ENCODE results near the gene DOK6.
"Not testable (repeated sequence)": the region's sequence is repeated elsewhere in the genome, so short reads cannot be mapped to it uniquely, and the experiment has no call there.

Gene DOK6

DNA sequence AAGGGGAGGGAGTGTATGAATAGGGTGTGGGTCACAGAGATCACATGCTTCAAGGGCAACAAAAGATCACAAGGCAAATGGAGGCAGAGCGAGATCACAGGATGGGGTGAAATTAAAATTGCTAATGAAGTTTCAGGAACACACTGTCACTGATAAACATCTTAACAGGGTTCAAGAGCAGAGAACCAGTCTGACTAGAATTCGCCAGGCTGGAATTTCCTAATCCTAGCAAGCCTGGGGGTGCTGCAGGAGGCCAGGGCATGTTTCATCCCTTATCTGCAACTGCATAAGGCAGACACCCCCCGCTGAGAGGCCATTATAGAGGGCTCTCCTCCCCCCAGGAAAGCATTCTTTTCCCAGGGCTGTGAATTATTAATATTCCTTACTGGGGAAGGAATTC lies 478.4 kb downstream of the DOK6 start:
- FAIRE-seq: not testable (repeated sequence)

DNA sequence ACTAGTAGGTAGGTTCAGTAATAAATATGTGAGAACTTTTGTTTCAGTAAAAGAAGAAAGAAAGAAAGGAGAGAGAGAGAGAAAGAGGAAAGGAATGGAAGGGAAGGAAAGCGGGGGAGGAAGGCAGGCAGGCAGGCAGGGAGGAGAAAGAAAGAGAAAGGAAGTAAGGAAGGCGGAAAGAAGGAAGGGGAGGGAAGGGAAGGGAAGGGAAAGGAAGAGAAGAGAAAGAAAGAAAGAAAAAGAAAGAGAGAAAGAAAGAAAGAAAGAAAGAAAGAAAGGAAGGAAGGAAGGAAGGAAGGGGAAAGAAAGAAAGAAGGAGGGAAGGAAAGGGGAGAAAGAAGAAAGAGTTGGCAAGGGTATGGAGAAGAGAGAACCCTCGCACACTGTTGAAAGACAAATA lies 479.4 kb downstream of the DOK6 start:
- no peak for FAIRE-seq

DNA sequence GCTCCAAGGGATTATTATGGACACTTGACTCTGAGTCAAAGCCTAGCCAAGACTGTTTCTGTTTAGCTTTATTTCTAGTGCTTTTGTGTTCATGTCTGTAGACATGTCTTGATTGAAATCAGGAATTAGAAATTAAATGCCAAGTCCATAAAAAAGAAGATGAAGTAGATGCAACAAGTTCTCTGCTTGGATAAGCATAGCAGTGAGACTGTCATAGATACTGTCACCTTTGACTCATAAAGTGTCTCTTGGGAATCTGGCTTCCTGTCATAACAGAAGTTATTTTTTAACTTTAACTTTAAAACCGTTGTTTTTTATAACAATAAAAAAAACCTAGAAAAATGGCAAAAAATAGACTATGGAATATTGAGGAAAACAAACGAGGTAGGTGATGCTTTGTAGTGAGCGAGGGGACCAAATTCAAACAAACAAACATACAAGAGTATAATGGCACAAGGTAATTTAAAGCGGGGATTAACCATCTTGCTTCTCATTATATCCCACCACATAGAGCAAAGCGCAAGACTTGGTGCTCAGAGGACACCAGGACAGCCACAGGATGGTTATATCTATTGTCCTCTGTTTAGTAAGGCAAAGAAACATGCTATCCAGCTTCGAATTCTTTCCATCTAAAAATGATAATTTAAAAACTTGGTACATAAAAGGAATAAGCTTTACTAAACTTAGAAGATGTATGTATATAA lies 482.4 kb downstream of the DOK6 start:
- FAIRE-seq: no peak

DNA sequence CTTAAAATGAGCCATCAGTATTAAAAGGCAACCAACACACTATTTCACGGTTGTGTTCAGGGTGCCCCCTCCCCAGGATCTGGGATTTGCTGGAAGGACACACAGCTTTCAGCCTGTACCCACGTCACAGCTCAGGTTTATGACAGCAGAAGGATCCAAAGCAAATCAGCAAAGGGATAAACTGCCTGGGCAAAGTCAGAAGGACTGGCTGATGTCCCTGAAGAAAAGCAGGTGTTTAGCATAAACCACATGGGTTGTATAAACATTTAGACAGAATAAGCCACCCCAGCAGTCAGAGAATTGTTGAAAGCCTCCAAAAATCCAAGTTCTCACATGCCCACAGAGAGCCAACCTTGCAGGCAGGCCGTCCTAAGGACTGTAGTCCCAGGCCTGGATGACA lies 483.1 kb downstream of the DOK6 start:
- FAIRE-seq: no peak

DNA sequence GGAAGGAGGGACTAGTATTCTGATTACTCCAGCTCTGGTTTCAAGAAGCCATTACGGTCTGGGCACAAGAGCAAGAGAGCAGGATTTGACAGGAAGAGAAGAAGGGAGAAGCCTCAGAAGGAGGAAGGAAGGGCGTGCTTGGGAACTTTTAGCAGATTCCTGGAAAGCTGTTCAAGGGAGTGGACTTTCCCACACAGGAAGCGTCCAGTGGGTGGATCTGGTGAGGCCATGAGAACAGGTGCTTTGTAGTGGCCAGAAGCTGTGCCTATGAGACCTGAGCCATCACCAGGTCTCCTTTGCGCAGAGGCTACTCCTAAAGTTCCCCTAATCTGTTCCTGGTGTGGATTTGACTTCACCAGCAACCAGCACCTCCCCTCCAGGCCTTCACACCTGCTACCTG lies 484.7 kb downstream of the DOK6 start:
- FAIRE-seq: no peak

DNA sequence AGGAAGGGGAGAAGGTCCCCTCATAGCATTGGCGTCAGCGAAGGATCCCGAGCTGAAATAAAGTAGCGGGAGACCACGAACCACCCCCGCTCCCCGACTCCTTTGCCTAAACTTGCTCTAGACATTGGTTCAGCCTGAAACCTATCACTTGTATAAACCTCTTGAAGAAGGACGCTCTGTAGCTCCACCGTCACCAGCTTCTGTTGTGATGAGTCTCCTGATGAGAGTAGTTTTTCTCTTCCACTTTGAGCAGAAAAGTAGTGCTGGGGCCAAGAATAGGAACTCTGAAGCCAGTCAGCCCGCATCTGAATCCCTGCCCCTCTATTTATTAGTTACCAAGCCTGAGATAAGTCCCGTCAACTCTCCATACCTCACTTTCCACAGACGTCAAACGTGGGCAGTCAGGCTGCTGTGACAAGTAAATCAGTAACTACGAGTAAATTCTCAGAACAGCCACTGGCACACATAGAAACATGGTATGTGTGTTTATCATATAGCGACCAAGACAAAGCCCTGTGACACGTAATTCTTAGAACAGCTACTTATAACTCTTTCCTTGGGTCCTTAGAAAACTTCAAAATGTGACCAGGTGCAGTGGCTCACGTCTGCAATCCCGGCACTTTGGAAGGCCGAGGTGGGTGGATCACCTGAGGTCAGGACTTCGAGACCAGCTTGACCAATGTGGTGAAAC lies 485.3 kb downstream of the DOK6 start:
- no peak for FAIRE-seq

DNA sequence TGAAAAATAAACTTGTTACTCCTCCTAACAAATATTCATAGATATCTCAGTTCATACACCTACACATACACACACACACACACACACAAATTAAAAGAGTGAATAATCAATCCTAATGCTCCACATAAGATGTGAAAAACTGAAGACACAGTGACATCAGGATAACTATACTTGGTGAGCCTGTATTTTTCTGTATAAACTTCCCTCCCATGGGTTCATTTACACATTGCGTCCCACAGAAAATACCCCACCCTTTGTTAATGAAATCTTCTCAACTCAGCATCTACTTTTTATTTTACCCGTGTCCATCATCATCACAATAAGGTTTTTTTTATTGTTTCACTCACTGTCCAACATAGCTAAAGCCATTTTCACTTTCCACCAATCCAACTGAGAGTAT lies 486.6 kb downstream of the DOK6 start:
- no peak for FAIRE-seq

DNA sequence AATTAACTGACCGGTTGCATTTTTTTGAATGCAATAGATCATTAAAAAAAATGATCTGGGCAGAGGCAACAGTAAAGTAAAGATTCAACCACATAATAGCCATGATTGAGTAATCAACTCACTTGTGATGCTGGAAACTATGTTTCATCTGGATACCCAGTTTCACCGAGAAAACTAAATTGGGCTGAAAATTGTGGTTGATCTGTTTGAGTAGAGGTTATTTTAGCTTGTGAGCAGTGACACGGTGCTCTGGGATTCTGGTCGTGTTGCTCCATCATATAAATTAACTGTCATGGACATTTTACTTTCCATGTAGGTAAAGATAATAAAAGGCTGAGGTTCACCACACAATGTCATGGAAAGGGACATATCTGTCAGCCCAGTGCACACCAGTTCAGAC lies 488.3 kb downstream of the DOK6 start:
- no peak for FAIRE-seq

DNA sequence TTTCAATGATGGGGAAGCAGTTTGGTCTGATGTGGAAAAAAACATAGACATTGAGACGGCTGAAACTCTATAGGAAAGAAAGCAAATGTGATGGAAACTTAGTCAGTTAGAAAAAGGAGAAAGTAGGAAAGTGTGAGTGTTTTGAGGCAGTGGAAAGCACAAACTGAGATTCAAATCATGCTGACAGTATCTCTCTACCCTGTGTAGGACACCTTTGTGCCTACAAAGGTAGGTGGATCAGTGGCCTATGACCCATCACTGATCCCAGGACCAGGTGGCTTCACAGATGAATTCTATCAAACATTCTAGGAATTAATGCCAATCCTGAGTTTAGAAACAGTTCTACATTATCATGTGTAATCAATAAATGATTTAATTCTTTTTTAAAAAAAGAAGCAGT lies 489.9 kb downstream of the DOK6 start:
- no peak for FAIRE-seq

DNA sequence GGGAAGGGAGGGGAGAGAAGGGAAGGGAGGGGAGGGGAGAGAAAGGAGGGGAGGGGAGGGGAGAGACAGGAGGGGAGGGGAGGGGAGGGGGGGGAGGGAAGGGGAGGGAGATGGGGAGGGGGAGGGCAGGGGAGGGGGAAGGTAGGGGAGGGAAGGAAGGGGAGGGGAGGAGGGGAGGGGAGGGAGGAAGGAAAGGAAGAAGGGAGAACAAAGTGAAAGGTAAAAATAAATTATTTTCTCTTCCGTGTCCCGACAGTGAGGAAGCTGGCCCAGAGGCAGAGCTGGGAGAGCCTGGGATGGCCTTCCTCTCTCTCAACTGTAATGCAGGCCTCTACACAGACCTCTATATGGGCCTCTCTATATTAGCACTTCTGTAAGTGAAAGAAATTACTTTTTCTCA lies 493.8 kb downstream of the DOK6 start:
- no peak for FAIRE-seq

DNA sequence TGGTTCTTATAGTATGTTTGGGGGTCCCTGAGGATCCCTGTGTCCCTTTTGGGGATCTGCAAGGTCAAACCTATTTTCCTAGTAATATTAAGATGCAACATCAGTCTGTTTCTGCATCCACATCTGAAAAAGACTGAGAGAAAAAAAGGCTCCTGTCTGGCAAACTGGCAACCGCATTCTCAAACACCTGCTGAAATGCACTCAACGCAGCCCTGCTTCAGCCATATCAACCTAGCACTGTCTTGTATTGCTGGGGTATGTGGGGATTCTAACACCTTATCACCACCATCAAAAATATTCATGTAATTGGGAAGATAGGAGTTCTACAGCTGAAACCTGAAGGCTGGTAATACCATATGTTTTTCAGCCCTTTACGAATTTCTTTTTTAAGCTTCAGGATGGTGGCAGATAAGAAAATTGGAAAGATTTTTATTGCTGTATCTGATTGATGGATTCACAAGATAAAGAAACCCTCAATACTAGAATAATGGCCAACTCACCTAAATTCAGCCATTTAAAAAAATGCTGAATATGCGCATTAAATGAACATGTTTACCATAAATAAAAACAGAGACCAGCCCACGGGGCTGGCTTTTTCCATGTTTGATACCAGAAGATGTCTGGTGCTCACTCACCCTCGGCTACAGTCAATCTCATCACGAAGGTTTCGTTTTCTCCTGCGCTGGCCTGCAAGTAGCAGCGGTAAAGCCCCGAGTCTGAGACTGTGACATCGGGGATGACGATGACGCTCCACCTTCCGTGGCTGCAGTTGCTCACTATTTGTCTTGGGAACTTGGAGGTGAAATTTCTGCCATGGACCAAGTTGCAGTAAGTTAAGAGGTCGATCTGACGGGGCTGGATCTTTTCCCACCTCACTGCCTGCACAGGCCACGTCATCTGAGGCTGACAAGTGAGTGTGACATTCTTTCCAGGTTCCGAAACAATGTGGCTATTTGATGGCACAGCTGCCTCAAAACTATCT lies 494.7 kb downstream of the DOK6 start:
- no peak for FAIRE-seq

DNA sequence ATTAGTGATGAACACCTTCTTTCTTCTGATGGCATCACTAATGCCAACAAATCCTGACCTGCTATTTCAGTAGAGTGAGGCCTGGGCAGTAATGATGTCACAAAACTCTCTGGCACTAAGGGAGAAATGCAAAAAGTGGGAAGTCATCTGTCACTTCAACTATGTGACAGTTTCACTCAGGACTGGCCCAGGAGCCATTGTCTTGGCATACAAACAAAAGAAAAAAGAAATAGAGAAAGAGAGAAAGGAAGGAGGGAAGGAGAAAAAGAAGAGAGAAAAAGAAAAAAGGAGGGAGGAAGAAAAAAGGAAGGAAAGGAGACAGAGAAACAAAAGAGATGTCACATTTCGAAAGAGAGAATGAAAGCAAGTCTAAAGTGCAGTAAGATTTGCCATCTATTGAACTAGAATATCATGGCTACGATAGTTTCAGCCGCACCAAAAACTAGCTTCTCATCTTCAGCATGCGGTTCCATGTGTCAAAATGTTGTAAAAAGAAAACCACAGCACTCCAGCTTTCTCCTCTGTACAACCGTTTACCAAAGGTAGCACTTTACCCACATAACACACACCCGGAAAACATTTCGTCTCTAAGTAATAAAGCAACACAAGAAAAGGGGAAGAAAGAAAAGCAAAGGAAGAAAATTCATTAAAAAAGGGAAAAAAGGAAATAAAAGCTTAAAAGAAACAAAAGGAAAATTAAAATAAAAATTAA lies 496.9 kb downstream of the DOK6 start:
- FAIRE-seq: no peak

DNA sequence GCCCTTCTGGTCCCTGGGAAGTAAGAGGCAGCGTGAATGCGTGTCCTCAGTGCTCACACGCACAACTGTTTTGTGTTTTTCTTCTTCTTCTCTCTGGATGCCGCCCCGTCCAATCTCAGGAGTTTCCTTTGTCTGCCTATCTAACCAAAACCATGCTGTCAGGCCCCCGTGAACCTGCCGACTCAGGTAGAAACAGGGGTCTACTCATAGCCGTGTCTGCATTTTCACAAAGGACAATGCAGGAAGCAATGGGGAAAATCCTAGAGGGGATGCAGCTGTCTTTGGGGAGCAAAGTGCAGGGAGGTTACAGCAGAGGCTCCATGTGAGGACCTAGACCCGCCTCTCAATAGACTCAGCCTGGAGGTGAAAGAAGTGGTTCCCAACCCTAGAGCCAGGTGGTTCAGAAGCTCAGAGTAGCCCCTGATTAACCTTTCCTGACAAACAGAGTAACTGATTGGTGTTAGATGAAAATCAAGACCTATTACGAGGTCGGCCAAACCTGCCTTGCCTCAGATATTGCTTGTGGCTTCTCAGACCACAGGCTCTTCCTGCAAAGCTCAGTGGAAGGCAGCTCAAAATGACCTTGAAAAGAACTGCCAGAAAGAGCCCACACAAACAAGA lies 497.7 kb downstream of the DOK6 start:
- FAIRE-seq: no peak
